PFSK-1 (cell line): ENCODE data around the gene CATSPERB.

Experiments
- FOXP2 ChIP-seq: optimal IDR thresholded peaks from 2 replicates; pipeline ENCODE3; 2011; ENCODE audit warnings: borderline replicate concordance, control low read depth, inconsistent platforms; ENCODE audit not compliant: insufficient read depth; ENCODE audit errors: extremely low read length, extremely low read depth
- POLR2AphosphoS5 ChIP-seq: IDR thresholded peaks from 2 replicates; pipeline ENCODE4 v1.6.1; 2012; ENCODE audit warnings: low read depth, mild to moderate bottlenecking, control low read depth, low read length, moderate library complexity
- REST ChIP-seq, 2 experiments: IDR thresholded peaks; 2 replicates each; pipeline versions ENCODE4 v1.6.1 to v1.8.0; 2011 to 2012; ENCODE audit warnings: low read depth in 2 of 2, low read length in 2 of 2, control low read depth in 1 of 2, inconsistent platforms in 1 of 2, mild to moderate bottlenecking in 1 of 2, moderate library complexity in 1 of 2; ENCODE audit not compliant: insufficient read depth in 1 of 2
- SIN3A ChIP-seq: IDR thresholded peaks from 2 replicates; pipeline ENCODE4 v1.6.1; 2012; ENCODE audit warnings: mild to moderate bottlenecking, low read length, moderate library complexity, borderline replicate concordance; ENCODE audit not compliant: insufficient read depth
- TAF1 ChIP-seq: IDR thresholded peaks from 2 replicates; pipeline ENCODE4 v1.6.1; 2012; ENCODE audit warnings: low read length, control low read depth, borderline replicate concordance; ENCODE audit not compliant: insufficient read depth

CATSPERB gene

GRCh38 chr14:91570021-91570420 is 161.9 kb downstream of the CATSPERB start:
- TF ChIP-seq FOXP2 (no peak), POLR2AphosphoS5 (no peak), SIN3A (no peak), REST (IDR thresholded peaks at IDR 0.05; ENCODE audit: insufficient read depth in 1 of 2, low read depth in 2 of 2, low read length in 2 of 2) (no peak), TAF1 (no peak)

DNA sequence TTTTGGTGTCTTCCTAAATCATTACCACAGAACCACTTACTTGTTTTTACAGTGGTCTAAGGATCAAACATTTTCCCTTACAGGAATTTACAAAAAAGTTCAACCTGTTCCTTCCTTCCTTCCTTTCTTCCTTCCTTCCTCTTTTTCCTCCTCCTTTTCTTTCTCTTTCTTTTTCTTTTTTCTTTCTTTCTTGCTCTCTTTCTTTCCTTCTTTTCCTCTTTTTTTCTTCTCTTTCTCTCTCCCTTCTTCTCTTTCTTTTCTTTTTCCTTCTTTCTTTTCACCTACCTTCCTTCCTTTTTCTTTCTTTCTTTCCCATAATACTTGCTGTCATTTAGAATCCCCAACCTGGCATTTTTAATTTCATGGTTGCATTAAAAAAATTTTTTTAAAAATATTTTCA is 162.6 kb downstream of the CATSPERB start:
- TF ChIP-seq REST (IDR thresholded peaks at IDR 0.05; ENCODE audit: insufficient read depth in 1 of 2, low read depth in 2 of 2, low read length in 2 of 2) (no peak), TAF1 (no peak), SIN3A (no peak), POLR2AphosphoS5 (no peak), FOXP2 (no peak)

DNA sequence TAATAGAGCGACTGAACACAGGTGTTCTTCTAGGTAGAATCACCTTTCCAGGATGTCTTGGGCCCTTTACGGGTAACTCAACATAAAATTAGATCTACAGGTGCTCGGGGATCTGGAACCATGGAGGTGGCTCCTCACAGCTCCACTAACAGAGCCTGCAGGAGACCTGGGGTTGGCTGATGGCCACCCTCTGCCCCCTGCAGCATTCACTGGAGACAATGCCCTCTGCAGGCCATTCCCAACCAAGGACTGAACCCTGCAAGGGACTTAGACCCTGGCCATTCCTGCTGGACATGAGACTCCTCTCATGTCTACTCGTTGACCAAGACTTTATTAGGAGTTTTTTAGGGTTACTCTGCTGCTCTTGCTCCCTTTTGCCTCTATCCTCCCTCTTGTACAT is 163.3 kb downstream of the CATSPERB start:
- TF ChIP-seq FOXP2 (no peak), TAF1 (no peak), REST (IDR thresholded peaks at IDR 0.05; ENCODE audit: insufficient read depth in 1 of 2, low read depth in 2 of 2, low read length in 2 of 2) (no peak), SIN3A (no peak), POLR2AphosphoS5 (no peak)

GRCh38 chr14:91555531-91555930 is 176.4 kb downstream of the CATSPERB start:
- TF ChIP-seq POLR2AphosphoS5 (no peak), SIN3A (no peak)

DNA sequence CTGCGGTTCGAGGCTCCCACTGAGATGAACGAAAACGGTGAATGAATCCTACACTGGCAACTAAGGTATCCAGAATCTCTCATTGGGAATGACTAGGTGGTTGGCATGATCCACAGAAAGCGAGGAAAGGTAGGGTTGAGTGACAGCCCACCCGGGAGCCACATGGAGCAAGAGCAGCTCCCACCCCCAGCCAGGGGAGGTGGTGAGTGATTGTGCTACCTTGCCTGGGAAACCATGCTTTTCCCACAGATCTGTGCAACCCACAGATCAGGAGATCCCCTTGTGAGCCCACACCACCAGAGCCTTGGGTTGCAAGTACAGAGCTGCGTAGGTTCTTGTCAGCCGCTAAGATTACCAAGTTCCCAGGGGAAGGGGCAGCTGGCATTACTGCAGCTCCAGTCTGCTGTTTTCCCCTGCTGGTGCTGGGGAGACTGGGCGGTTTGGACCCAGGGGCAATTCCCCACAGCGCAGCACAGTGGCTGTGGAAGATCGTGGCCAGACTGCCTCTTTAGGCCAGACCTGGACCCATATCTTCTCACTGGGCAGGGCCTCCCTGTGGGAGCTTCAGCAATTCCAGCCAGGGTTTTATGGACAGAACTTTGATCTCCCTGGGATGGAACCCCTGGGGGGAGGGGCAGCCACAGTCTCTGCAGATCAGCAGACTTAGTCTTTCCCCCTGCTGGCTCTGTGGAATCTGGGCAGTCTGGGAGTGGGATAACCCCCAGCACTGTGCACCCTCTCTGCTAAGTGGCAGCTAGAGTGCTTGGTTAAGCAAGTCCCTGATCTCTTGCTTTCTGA is 177.2 kb downstream of the CATSPERB start:
- no peak for TF ChIP-seq TAF1
- no peak for TF ChIP-seq SIN3A
- TF ChIP-seq POLR2AphosphoS5, result no peak
- no peak for TF ChIP-seq REST (IDR thresholded peaks at IDR 0.05; ENCODE audit: insufficient read depth in 1 of 2, low read depth in 2 of 2, low read length in 2 of 2)
- no peak for TF ChIP-seq FOXP2
